Measurements from ENCODE around the gene GOSR1. TPM values are rescaled to one million over a fixed set of nuclear protein-coding genes. Genes with fewer than 3 reads are reported as not detected.
A peak's percentile ranks its signal among the peaks of the same experiment; 100 is the strongest.

GOSR1 gene
- total and polyA plus RNA-seq, 2 donors (not counting 1 experiment from before 2014, with no cell fraction given) = 28.6 to 44.7 TPM

GRCh38 chr17:30449480-30449879 lies 27.7 kb upstream of the GOSR1 start:
- Histone ChIP-seq H3K36me3 (ENCODE audit: control insufficient read depth, insufficient read depth, low read length) (no peaks in the 10 kb centered on the region), H3K27ac (ENCODE audit: insufficient read depth, low read length) (no peak overlapping the region), H3K4me3 (replicated peaks in 1 of 4; ENCODE audit: control extremely low read depth in 1 of 4, insufficient read depth in 1 of 4, low read depth in 3 of 4, low read length in 4 of 4) (no peak overlapping the region), H3K79me2 (ENCODE audit: control insufficient read depth, insufficient read depth, low read length) (no peaks in the 10 kb centered on the region), H3K4me1 (ENCODE audit: control insufficient read depth, extremely low read depth, insufficient read depth, low read length) (no peaks in the 10 kb centered on the region), H3K9ac (ENCODE audit: insufficient read depth, low read length) (no peak overlapping the region), H2AFZ (ENCODE audit: low read length) (no peak overlapping the region), H3K4me2 (ENCODE audit: extremely low read depth, insufficient read depth, low read length) (no peak overlapping the region), H3K27me3 (ENCODE audit: control insufficient read depth, insufficient read depth, low read length) (no peaks in the 10 kb centered on the region), H4K20me1 (ENCODE audit: control insufficient read depth, extremely low read depth, insufficient read depth, low read length) (no peaks in the 10 kb centered on the region), H3K9me3 (ENCODE audit: control insufficient read depth, insufficient read depth, low read depth, low read length) (no peaks in the 10 kb centered on the region)
- peak; percentile 15 to 73 for DNase-seq (ENCODE audit: low read depth in 2 of 2)
- TF ChIP-seq EZH2 (IDR thresholded peaks at IDR 0.05; ENCODE audit: low read length, missing control alignments) (no peak), CTCF (conservative IDR thresholded peaks at IDR 0.05 in 1 of 2, IDR thresholded peaks at IDR 0.05 in 1 of 2; ENCODE audit: low read depth in 1 of 2, low read length in 2 of 2) (no peak)

- no peak overlapping the region for H3K4me2 ChIP-seq (ENCODE audit: extremely low read depth, insufficient read depth, low read length)
- H4K20me1 ChIP-seq (ENCODE audit: control insufficient read depth, extremely low read depth, insufficient read depth, low read length) = no peaks in the 10 kb centered on the region
- no peaks in the 10 kb centered on the region for H3K79me2 ChIP-seq (ENCODE audit: control insufficient read depth, insufficient read depth, low read length)
- no peaks in the 10 kb centered on the region for H3K36me3 ChIP-seq (ENCODE audit: control insufficient read depth, insufficient read depth, low read length)
- no peak overlapping the region for H3K9ac ChIP-seq (ENCODE audit: insufficient read depth, low read length)
- H3K27ac ChIP-seq (ENCODE audit: insufficient read depth, low read length) = peak overlapping the region; percentile 39
- no peak for TF ChIP-seq CTCF (conservative IDR thresholded peaks at IDR 0.05 in 1 of 2, IDR thresholded peaks at IDR 0.05 in 1 of 2; ENCODE audit: low read depth in 1 of 2, low read length in 2 of 2)
- no peak for TF ChIP-seq EZH2 (IDR thresholded peaks at IDR 0.05; ENCODE audit: low read length, missing control alignments)
- no peaks in the 10 kb centered on the region for H3K9me3 ChIP-seq (ENCODE audit: control insufficient read depth, insufficient read depth, low read depth, low read length)
- H3K27me3 ChIP-seq (ENCODE audit: control insufficient read depth, insufficient read depth, low read length) = no peaks in the 10 kb centered on the region
- no peak overlapping the region for H2AFZ ChIP-seq (ENCODE audit: low read length)
- no peaks in the 10 kb centered on the region for H3K4me1 ChIP-seq (ENCODE audit: control insufficient read depth, extremely low read depth, insufficient read depth, low read length)
- peak in 1 of 2 donors; percentile 61 for DNase-seq (ENCODE audit: low read depth in 2 of 2)
- H3K4me3 ChIP-seq (replicated peaks in 1 of 4; ENCODE audit: control extremely low read depth in 1 of 4, insufficient read depth in 1 of 4, low read depth in 3 of 4, low read length in 4 of 4) = no peak overlapping the region
Observed at GRCh38 chr17:30450125-30451027, 26.8 kb upstream of the GOSR1 start.

- no peak overlapping the region for H2AFZ ChIP-seq (ENCODE audit: low read length)
- TF ChIP-seq EZH2 (IDR thresholded peaks at IDR 0.05; ENCODE audit: low read length, missing control alignments) = no peak
- TF ChIP-seq CTCF (conservative IDR thresholded peaks at IDR 0.05 in 1 of 2, IDR thresholded peaks at IDR 0.05 in 1 of 2; ENCODE audit: low read depth in 1 of 2, low read length in 2 of 2) = no peak
- no peak overlapping the region for H3K4me2 ChIP-seq (ENCODE audit: extremely low read depth, insufficient read depth, low read length)
- H3K27ac ChIP-seq (ENCODE audit: insufficient read depth, low read length) = no peak overlapping the region
- no peak overlapping the region for H3K4me3 ChIP-seq (replicated peaks in 1 of 4; ENCODE audit: control extremely low read depth in 1 of 4, insufficient read depth in 1 of 4, low read depth in 3 of 4, low read length in 4 of 4)
- no peaks in the 10 kb centered on the region for H3K27me3 ChIP-seq (ENCODE audit: control insufficient read depth, insufficient read depth, low read length)
- no peak for DNase-seq (ENCODE audit: low read depth in 2 of 2)
- no peaks in the 10 kb centered on the region for H4K20me1 ChIP-seq (ENCODE audit: control insufficient read depth, extremely low read depth, insufficient read depth, low read length)
- H3K36me3 ChIP-seq (ENCODE audit: control insufficient read depth, insufficient read depth, low read length) = peaks cover 2% of the 10 kb centered on the region
- no peaks in the 10 kb centered on the region for H3K4me1 ChIP-seq (ENCODE audit: control insufficient read depth, extremely low read depth, insufficient read depth, low read length)
- no peak overlapping the region for H3K9ac ChIP-seq (ENCODE audit: insufficient read depth, low read length)
- H3K9me3 ChIP-seq (ENCODE audit: control insufficient read depth, insufficient read depth, low read depth, low read length) = no peaks in the 10 kb centered on the region
- no peaks in the 10 kb centered on the region for H3K79me2 ChIP-seq (ENCODE audit: control insufficient read depth, insufficient read depth, low read length)
Observed at GRCh38 chr17:30454635-30455034, 22.6 kb upstream of the GOSR1 start.

All from fibroblast of lung (primary cell).